KMS-11 (cell line): ENCODE measurements around the gene KIAA1755.
"Not testable (repeated sequence)": the region's sequence is repeated elsewhere in the genome, so short reads cannot be mapped to it uniquely, and the experiment has no call there.

Experiments
- H2AFZ ChIP-seq: fragments of 200-600 bp; sonication (generic); 2 replicates; pipeline ENCODE4 v1.6.1; 2016; ENCODE audit warnings: antibody characterized with exemption, mixed run types, low read depth
- H3K27ac ChIP-seq: fragments of 200-600 bp; sonication (generic); 2 replicates; pipeline ENCODE4 v1.6.1; 2016; ENCODE audit warnings: mild to moderate bottlenecking, mixed run types
- H3K27me3 ChIP-seq: fragments of 200-600 bp; sonication (generic); 2 replicates; pipeline ENCODE4 v1.6.1; 2017; ENCODE audit warnings: mild to moderate bottlenecking, low read depth, mixed run types, moderate library complexity; ENCODE audit not compliant: insufficient read depth
- H3K36me3 ChIP-seq: fragments of 200-600 bp; sonication (generic); 2 replicates; pipeline ENCODE4 v1.6.1; 2017; ENCODE audit warnings: mild to moderate bottlenecking, mixed run types; ENCODE audit not compliant: insufficient read depth
- H3K4me1 ChIP-seq: fragments of 200-600 bp; sonication (generic); 2 replicates; pipeline ENCODE4 v1.6.1; 2016; ENCODE audit warnings: mild to moderate bottlenecking, low read depth, mixed run types; ENCODE audit not compliant: poor library complexity, severe bottlenecking
- H3K4me2 ChIP-seq: fragments of 200-600 bp; sonication (generic); 2 replicates; pipeline ENCODE4 v1.7.0; 2016; ENCODE audit warnings: mild to moderate bottlenecking, mixed run types
- H3K4me3 ChIP-seq: fragments of 200-600 bp; sonication (generic); IDR thresholded peaks from 2 replicates; pipeline ENCODE4 v1.6.1; 2017; ENCODE audit warnings: low read depth, low read length, mixed read lengths; ENCODE audit not compliant: insufficient read depth
- H3K79me2 ChIP-seq: fragments of 200-600 bp; sonication (generic); 2 replicates; pipeline ENCODE4 v1.6.1; 2016; ENCODE audit warnings: low read depth, mixed run types; ENCODE audit not compliant: insufficient read depth
- H3K9ac ChIP-seq: fragments of 200-600 bp; sonication (generic); 2 replicates; pipeline ENCODE4 v1.6.1; 2016; ENCODE audit warnings: mild to moderate bottlenecking, mixed run types
- H4K20me1 ChIP-seq: fragments of 200-600 bp; sonication (generic); 2 replicates; pipeline ENCODE4 v1.6.1; 2016; ENCODE audit warnings: mild to moderate bottlenecking, mixed run types; ENCODE audit not compliant: insufficient read depth
- CTCF ChIP-seq: fragments of 200-600 bp; sonication (generic); conservative IDR thresholded peaks from 2 replicates; pipeline ENCODE4 v1.6.1; 2017; ENCODE audit warnings: low read depth, mild to moderate bottlenecking, antibody characterized with exemption, low read length, moderate library complexity, mixed read lengths

The KIAA1755 gene

GRCh38 chr20:38249536-38250310 lies 10.8 kb downstream of the KIAA1755 start:
- H3K9ac ChIP-seq = no peak overlapping the region
- TF ChIP-seq CTCF = no peak
- no peaks in the 10 kb centered on the region; the same call in 1 of the 2 replicates for H4K20me1 ChIP-seq

GRCh38 chr20:38248133-38248532 lies 12.4 kb downstream of the KIAA1755 start:
- Histone ChIP-seq H3K4me1 (no peaks in the 10 kb centered on the region), H3K4me3 (no peak overlapping the region), H2AFZ (no peak overlapping the region), H3K9ac (no peak overlapping the region), H3K79me2 (no peaks in the 10 kb centered on the region), H3K27me3 (no peaks in the 10 kb centered on the region), H4K20me1 (no peaks in the 10 kb centered on the region; the same call in 1 of the 2 replicates), H3K27ac (no peak overlapping the region), H3K4me2 (no peak overlapping the region), H3K36me3 (no peaks in the 10 kb centered on the region)
- TF ChIP-seq CTCF = no peak

More at GRCh38 chr20:38249536-38250310, 10.8 kb downstream of the KIAA1755 start:
- no peaks in the 10 kb centered on the region for H3K27me3 ChIP-seq
- no peak overlapping the region for H3K4me3 ChIP-seq
- no peaks in the 10 kb centered on the region for H3K36me3 ChIP-seq
- no peak overlapping the region for H3K4me2 ChIP-seq
- H2AFZ ChIP-seq = no peak overlapping the region
- no peak overlapping the region for H3K27ac ChIP-seq
- H3K79me2 ChIP-seq = no peaks in the 10 kb centered on the region
- H3K4me1 ChIP-seq = no peaks in the 10 kb centered on the region

- H3K4me1 ChIP-seq, H3K4me3 ChIP-seq, H3K36me3 ChIP-seq, H3K27me3 ChIP-seq, H3K27ac ChIP-seq, H3K79me2 ChIP-seq, H3K9ac ChIP-seq, H4K20me1 ChIP-seq, H2AFZ ChIP-seq, H3K4me2 ChIP-seq: not testable (repeated sequence)
These were observed 12.8 kb downstream of the KIAA1755 start for GRCh38 chr20:38247725-38248124.

- no peak overlapping the region for H3K9ac ChIP-seq
- H3K4me2 ChIP-seq = no peak overlapping the region
- H3K27ac ChIP-seq = no peak overlapping the region
- H3K4me3 ChIP-seq = no peak overlapping the region
- H3K79me2 ChIP-seq = no peaks in the 10 kb centered on the region
- H3K36me3 ChIP-seq = no peaks in the 10 kb centered on the region
- no peak for TF ChIP-seq CTCF
- no peak overlapping the region for H2AFZ ChIP-seq
- no peaks in the 10 kb centered on the region; the same call in 1 of the 2 replicates for H4K20me1 ChIP-seq
- H3K4me1 ChIP-seq = no peaks in the 10 kb centered on the region
- no peaks in the 10 kb centered on the region for H3K27me3 ChIP-seq
These were observed 13.4 kb downstream of the KIAA1755 start for GRCh38 chr20:38247166-38247509.
